Measurements from ENCODE around the gene CBLB.

- TF ChIP-seq POLR2AphosphoS5 (IDR thresholded peaks at IDR 0.05; ENCODE audit: low read depth) (no peak), NANOG (IDR thresholded peaks at IDR 0.05; ENCODE audit: borderline replicate concordance) (no peak), CTCF (conservative IDR thresholded peaks at IDR 0.05; ENCODE audit: low read depth in 2 of 2) (no peak), EZH2 (IDR thresholded peaks at IDR 0.05; ENCODE audit: low read depth, unreplicated experiment) (no peak), ETS1 (IDR thresholded peaks at IDR 0.05) (no peak), REST (IDR thresholded peaks at IDR 0.05; ENCODE audit: unreplicated experiment) (no peak)
Measured at GRCh38 chr3:105606016-105606415, 262.8 kb downstream of the CBLB start.

All from GM23338 (cell line).